ENCODE results near the gene FAM3C. TPM values are rescaled to one million over a fixed set of nuclear protein-coding genes. Genes with fewer than 3 reads are reported as not detected.
"Not testable (repeated sequence)": the region's sequence is repeated elsewhere in the genome, so short reads cannot be mapped to it uniquely, and the experiment has no call there.

Gene FAM3C
- polyA plus RNA-seq, 1 donor from 2014 or later = 61.8 TPM

- Histone ChIP-seq H2AFZ (ENCODE audit: low read depth, low read length) (no peak overlapping the region), H3K27ac (ENCODE audit: low read length) (no peak overlapping the region), H3F3A (ENCODE audit: insufficient read depth, low read length, poor library complexity, severe bottlenecking) (no peaks in the 10 kb centered on the region), H4K20me1 (ENCODE audit: insufficient read depth) (no peaks in the 10 kb centered on the region), H3K9me2 (ENCODE audit: insufficient read depth, low read length) (no peaks in the 10 kb centered on the region), H3K27me3 (ENCODE audit: insufficient read depth, low read depth, low read length) (no peaks in the 10 kb centered on the region), H3K9me3 (ENCODE audit: low read length) (no peaks in the 10 kb centered on the region), H3K4me2 (ENCODE audit: low read length) (no peak overlapping the region), H3K4me3 (ENCODE audit: low read length) (no peak overlapping the region), H3K36me3 (ENCODE audit: insufficient read depth, low read length) (no peaks in the 10 kb centered on the region), H3K79me2 (replicated peaks; ENCODE audit: insufficient read depth, low read length) (no peaks in the 10 kb centered on the region), H3K9ac (ENCODE audit: low read length) (no peak overlapping the region)
- TF ChIP-seq CTCF (IDR thresholded peaks at IDR 0.05; ENCODE audit: poor library complexity, severe bottlenecking) = no peak
- no peak for TF ChIP-seq MXI1 (conservative IDR thresholded peaks at IDR 0.05; ENCODE audit: poor library complexity, severe bottlenecking)
- no peak for TF ChIP-seq REST (IDR thresholded peaks at IDR 0.05; ENCODE audit: borderline replicate concordance)
- no peak for TF ChIP-seq TAF1 (IDR thresholded peaks at IDR 0.05; ENCODE audit: low read depth)
- TF ChIP-seq POLR2AphosphoS5 (IDR thresholded peaks at IDR 0.05) = no peak
- no peak for TF ChIP-seq SMC3 (conservative IDR thresholded peaks at IDR 0.05; ENCODE audit: poor library complexity)
- TF ChIP-seq EP300 (conservative IDR thresholded peaks at IDR 0.05; ENCODE audit: poor library complexity, severe bottlenecking) = no peak
- TF ChIP-seq RAD21 (conservative IDR thresholded peaks at IDR 0.05) = no peak
- TF ChIP-seq EZH2 (IDR thresholded peaks at IDR 0.05; ENCODE audit: borderline replicate concordance, insufficient read depth, low read length, poor library complexity, severe bottlenecking) = no peak
Observed at GRCh38 chr7:121436136-121436535, 40.0 kb upstream of the FAM3C start.

- no peaks in the 10 kb centered on the region for H3F3A ChIP-seq (ENCODE audit: insufficient read depth, low read length, poor library complexity, severe bottlenecking)
- no peaks in the 10 kb centered on the region for H3K9me3 ChIP-seq (ENCODE audit: low read length)
- H2AFZ ChIP-seq (ENCODE audit: low read depth, low read length) = no peak overlapping the region
- H3K36me3 ChIP-seq (ENCODE audit: insufficient read depth, low read length) = no peaks in the 10 kb centered on the region
- no peak overlapping the region for H3K9ac ChIP-seq (ENCODE audit: low read length)
- no peaks in the 10 kb centered on the region for H4K20me1 ChIP-seq (ENCODE audit: insufficient read depth)
- H3K27ac ChIP-seq (ENCODE audit: low read length) = no peak overlapping the region
- TF ChIP-seq REST (IDR thresholded peaks at IDR 0.05; ENCODE audit: borderline replicate concordance) (no peak), SMC3 (conservative IDR thresholded peaks at IDR 0.05; ENCODE audit: poor library complexity) (no peak), CTCF (IDR thresholded peaks at IDR 0.05; ENCODE audit: poor library complexity, severe bottlenecking) (no peak), RAD21 (conservative IDR thresholded peaks at IDR 0.05) (no peak), POLR2AphosphoS5 (IDR thresholded peaks at IDR 0.05) (no peak), EZH2 (IDR thresholded peaks at IDR 0.05; ENCODE audit: borderline replicate concordance, insufficient read depth, low read length, poor library complexity, severe bottlenecking) (no peak), EP300 (conservative IDR thresholded peaks at IDR 0.05; ENCODE audit: poor library complexity, severe bottlenecking) (no peak), TAF1 (IDR thresholded peaks at IDR 0.05; ENCODE audit: low read depth) (no peak), MXI1 (conservative IDR thresholded peaks at IDR 0.05; ENCODE audit: poor library complexity, severe bottlenecking) (no peak)
- no peak overlapping the region for H3K4me2 ChIP-seq (ENCODE audit: low read length)
- H3K4me3 ChIP-seq (ENCODE audit: low read length) = no peak overlapping the region
- no peaks in the 10 kb centered on the region for H3K9me2 ChIP-seq (ENCODE audit: insufficient read depth, low read length)
- H3K79me2 ChIP-seq (replicated peaks; ENCODE audit: insufficient read depth, low read length) = no peaks in the 10 kb centered on the region
- H3K27me3 ChIP-seq (ENCODE audit: insufficient read depth, low read depth, low read length) = no peaks in the 10 kb centered on the region
Observed at GRCh38 chr7:121433775-121434174, 37.7 kb upstream of the FAM3C start.

- H3K79me2 ChIP-seq (replicated peaks; ENCODE audit: insufficient read depth, low read length); H3K27me3 ChIP-seq (ENCODE audit: insufficient read depth, low read depth, low read length); H3K4me2 ChIP-seq (ENCODE audit: low read length); H3K9me3 ChIP-seq (ENCODE audit: low read length); H3K4me3 ChIP-seq (ENCODE audit: low read length); H3K36me3 ChIP-seq (ENCODE audit: insufficient read depth, low read length); H3K9ac ChIP-seq (ENCODE audit: low read length); H4K20me1 ChIP-seq (ENCODE audit: insufficient read depth); H3K9me2 ChIP-seq (ENCODE audit: insufficient read depth, low read length); H3K27ac ChIP-seq (ENCODE audit: low read length); H2AFZ ChIP-seq (ENCODE audit: low read depth, low read length); H3F3A ChIP-seq (ENCODE audit: insufficient read depth, low read length, poor library complexity, severe bottlenecking): not testable (repeated sequence)
Observed at GRCh38 chr7:121432486-121432885, 36.4 kb upstream of the FAM3C start.
